K562 (cell line): Measurements from ENCODE around the gene DOCK3. TPM values are rescaled to one million over a fixed set of nuclear protein-coding genes. Genes with fewer than 3 reads are reported as not detected.

Experiments used
- ATAC-seq: fragments of 200-7000 bp; cut with Tn5 transposase; 3 replicates; pipeline ENCODE4 v1.9.1; 2020; ENCODE audit warnings: moderate library complexity
- BruUV-seq: library from RNA; stranded (reverse); fragments of 400-500 nt; replicated peaks from 2 replicates; lab custom pipeline; 2021; lab: Mats Ljungman, UMichigan
- CTCF ChIA-PET: fragments of 300-600 bp; formaldehyde crosslinking; extraction: SDS; loops from one replicate; lab custom pipeline; 2021; ENCODE audit warnings: low intra/inter-chr PET ratio; lab: Yijun Ruan, JAX
- POLR2A ChIA-PET: fragments of 300-600, 350-650 bp; sonication (Branson Sonifier 250); formaldehyde crosslinking; extraction: SDS; loops from one replicate; lab custom pipeline; 2021; ENCODE audit warnings: antibody characterized with exemption, inconsistent platforms; lab: Yijun Ruan, JAX
- DNase-seq, 4 experiments: peaks; one replicate each; pipeline versions ENCODE4 v3.0.0 to v3.0.0-alpha.2; 2011 to 2018; ENCODE audit warnings: low spot score in 3 of 4, mixed read lengths in 3 of 4; ENCODE audit errors: extremely low read depth in 1 of 4
- FAIRE-seq: peaks from 2 replicates; lab custom pipeline; 2011; peaks lifted over from hg19 to GRCh38; lab: Jason Lieb, UNC
- H2AFZ ChIP-seq: 2 replicates; pipeline ENCODE4 v1.6.0; 2011; ENCODE audit warnings: low read depth, low read length, control low read depth, inconsistent platforms
- H3K27ac ChIP-seq: fragments of 200-600 bp; 3 replicates; pipeline ENCODE4 v1.8.0; 2011; ENCODE audit warnings: low read depth, mild to moderate bottlenecking, control low read depth, inconsistent platforms, low read length, moderate library complexity, mixed read lengths; ENCODE audit errors: extremely low read depth
- H3K27me3 ChIP-seq, 2 experiments: fragments of 300-600 bp in 1 of 2; 2 replicates in 1 of 2; 3 replicates in 1 of 2; pipeline versions ENCODE4 v1.6.0 to v1.8.0; 2011; ENCODE audit warnings: inconsistent platforms in 2 of 2, low read length in 2 of 2, mild to moderate bottlenecking in 1 of 2, mixed read lengths in 1 of 2, moderate library complexity in 1 of 2; ENCODE audit not compliant: control insufficient read depth in 2 of 2, insufficient read depth in 2 of 2
- H3K36me3 ChIP-seq: fragments of 300-600 bp; 3 replicates; pipeline ENCODE4 v1.8.0; 2011; ENCODE audit warnings: mild to moderate bottlenecking, low read length, inconsistent platforms; ENCODE audit not compliant: control insufficient read depth, insufficient read depth
- H3K4me1 ChIP-seq, 2 experiments: fragments of 200-600 bp in 1 of 2; replicated peaks in 1 of 2; 2 replicates in 1 of 2; 3 replicates in 1 of 2; pipeline versions ENCODE4 v1.5.1 to v1.8.0; 2011; ENCODE audit warnings: inconsistent platforms in 2 of 2, low read length in 2 of 2, mild to moderate bottlenecking in 1 of 2, mixed read lengths in 1 of 2, moderate library complexity in 1 of 2; ENCODE audit not compliant: control insufficient read depth in 2 of 2, insufficient read depth in 2 of 2
- H3K4me2 ChIP-seq: 2 replicates; pipeline ENCODE4 v1.6.1; 2011; ENCODE audit warnings: low read length, control low read depth, inconsistent platforms, mixed read lengths; ENCODE audit not compliant: insufficient read depth
- H3K4me3 ChIP-seq: fragments of 200-600 bp; sonication (generic), shearing (Covaris generic); 2 replicates; pipeline ENCODE4 v1.5.1; 2016; ENCODE audit warnings: control low read depth, inconsistent platforms
- H3K79me2 ChIP-seq: fragments of 200-600 bp; 3 replicates; pipeline ENCODE4 v1.8.0; 2011; ENCODE audit warnings: low read length, inconsistent platforms; ENCODE audit not compliant: control insufficient read depth, insufficient read depth
- H3K9ac ChIP-seq, 2 experiments: 2 replicates each; pipeline versions ENCODE4 v1.6.0 to v1.6.1; 2011; ENCODE audit warnings: low read depth in 2 of 2, low read length in 2 of 2, control low read depth in 1 of 2, inconsistent platforms in 1 of 2, mild to moderate bottlenecking in 1 of 2, mixed read lengths in 1 of 2; ENCODE audit not compliant: insufficient read depth in 1 of 2
- H3K9me1 ChIP-seq: one replicate; pipeline ENCODE4 v1.6.0; 2011; ENCODE audit warnings: inconsistent platforms, mild to moderate bottlenecking, low read length, moderate library complexity; ENCODE audit not compliant: control insufficient read depth, insufficient read depth
- H3K9me3 ChIP-seq: replicated peaks from 2 replicates; pipeline ENCODE4 v1.5.1; 2011; ENCODE audit warnings: low read depth, low read length, inconsistent platforms; ENCODE audit not compliant: control insufficient read depth, insufficient read depth
- H4K20me1 ChIP-seq: replicated peaks from 2 replicates; pipeline ENCODE4 v1.6.1; 2011; ENCODE audit warnings: low read length, inconsistent platforms, mixed read lengths; ENCODE audit not compliant: control insufficient read depth, insufficient read depth
- MCM5 ChIP-seq: fragments of 450-650 bp; IDR thresholded peaks from 2 replicates; pipeline ENCODE4 v1.6.1; 2016; ENCODE audit warnings: low read depth
- NFIX ChIP-seq: fragments of 250-450 bp; sonication (Bioruptor Pico); IDR thresholded peaks from 2 replicates; pipeline ENCODE4 v1.4.0; 2020; ENCODE audit warnings: low read depth, mild to moderate bottlenecking, moderate library complexity
- PHTF2 ChIP-seq: fragments of 250-450 bp; sonication (Bioruptor Pico); IDR thresholded peaks from 2 replicates; pipeline ENCODE4 v1.5.0; 2021; ENCODE audit warnings: mild to moderate bottlenecking
- PRMT5 ChIP-seq: sonication (generic); formaldehyde crosslinking; IDR thresholded peaks from 2 replicates; pipeline ENCODE4 v1.5.0; 2020; ENCODE audit warnings: missing genetic modification reagents
- SETDB1 ChIP-seq: IDR thresholded peaks from one replicate; pipeline ENCODE4 v1.6.1; 2012; ENCODE audit warnings: low read length, control low read depth, inconsistent platforms
- SLC30A9 ChIP-seq: fragments of 250-450 bp; sonication (Bioruptor Pico); IDR thresholded peaks from 2 replicates; pipeline ENCODE4 v1.8.0; 2022; ENCODE audit warnings: mild to moderate bottlenecking, moderate library complexity
- TGIF2 ChIP-seq: sonication (generic); formaldehyde crosslinking; IDR thresholded peaks from 2 replicates; pipeline ENCODE4 v1.8.1; 2022; ENCODE audit warnings: mild to moderate bottlenecking, missing genetic modification reagents, moderate library complexity
- WGBS: fragments of 100-300 bp; shearing (Covaris generic); methylation state at CpG from one replicate; pipeline ENCODE4 v1.1.6; 2016; ENCODE audit warnings: low coverage, mixed read lengths; ENCODE audit not compliant: insufficient coverage; ENCODE audit errors: missing lambda C conversion rate; 5-methylcytosine and 5-hydroxymethylcytosine counted together
- in situ Hi-C: fragments of 300-500 bp; cut with MboI; formaldehyde crosslinking; loops from 4 replicates; pipeline ENCODE4 v1.15.0; 2018; ENCODE audit warnings: inconsistent platforms, mixed read lengths
- intact Hi-C: fragments of 100-400 bp; cut with micrococcal nuclease; formaldehyde crosslinking; loops from 2 replicates; pipeline ENCODE4 v1.14.2; 2022
- polyA plus RNA-seq, 8 experiments: library from polyadenylated mRNA; depleted of rRNA in 4 of 8; stranded (reverse) in 5 of 8; unstranded in 3 of 8; fragments of >200 nt; fragmentation: Nextera tagmentation in 2 of 8; fragmentation: Illumina TruSeq in 1 of 8; extraction: Ambion mirVana in 2 of 8; extraction: Trizol in 1 of 8; gene quantifications; 2 replicates each; pipeline versions ENCODE4 v1.2.1 to v1.2.3, GENCODE V29; 2011 to 2014; ENCODE audit warnings: inconsistent platforms in 1 of 8, missing spikeins in 1 of 8
- total RNA-seq, 7 experiments: library from RNA; depleted of rRNA in 6 of 7; stranded (reverse); fragments of >200 nt in 6 of 7; fragmentation: Illumina TruSeq in 2 of 7; extraction: Trizol in 2 of 7; gene quantifications; 2 replicates each; pipeline versions ENCODE4 v1.2.1 to v1.2.3, GENCODE V29; 2011 to 2021; ENCODE audit warnings: low replicate concordance in 1 of 7
- TF ChIP-seq, protein P1 (sequence below): sonication (generic); formaldehyde crosslinking; IDR thresholded peaks from 2 replicates; pipeline ENCODE4 v1.8.1; 2023; ENCODE audit warnings: mild to moderate bottlenecking, missing genetic modification reagents

The DOCK3 gene
- total and polyA plus RNA-seq, 9 of the 15 experiments (the other 6 are each of a cell fraction or from before 2014, with no cell fraction given), result under 0.01 to 0.03 (median 0.01) TPM; not detected in 4

- no peak overlapping the region for H3K27ac ChIP-seq
- WGBS, result 0% methylated on average over 5 of the region's 5 CpGs
- no peaks in the 10 kb centered on the region for H3K9me1 ChIP-seq
- no peaks in the 10 kb centered on the region for H3K36me3 ChIP-seq
- H3K4me2 ChIP-seq, result no peak overlapping the region
- POLR2A ChIA-PET, result interaction anchor here (0.7 kb wide), 1 partner anchor 401 kb away, joined by 3 read pairs; the partner anchor contains the start of gene MANF
- CTCF ChIA-PET, result no interaction called here
- intact Hi-C loops, result no loop called here
- no peaks in the 10 kb centered on the region for H4K20me1 ChIP-seq
- ATAC-seq (no peak), FAIRE-seq (no peak), DNase-seq (no peak)
- peaks cover 0 to 6% of the 10 kb centered on the region in 2 experiments; a peak in 1 of 5 replicates for H3K27me3 ChIP-seq
- TF ChIP-seq TGIF2 (CRISPR knock-in tag) (no peak), SETDB1 (no peak), PRMT5 (CRISPR knock-in tag) (no peak), SLC30A9 (CRISPR knock-in tag) (no peak), MCM5 (no peak), NFIX (no peak), PHTF2 (CRISPR knock-in tag) (no peak)
- TF ChIP-seq, protein P1, sequence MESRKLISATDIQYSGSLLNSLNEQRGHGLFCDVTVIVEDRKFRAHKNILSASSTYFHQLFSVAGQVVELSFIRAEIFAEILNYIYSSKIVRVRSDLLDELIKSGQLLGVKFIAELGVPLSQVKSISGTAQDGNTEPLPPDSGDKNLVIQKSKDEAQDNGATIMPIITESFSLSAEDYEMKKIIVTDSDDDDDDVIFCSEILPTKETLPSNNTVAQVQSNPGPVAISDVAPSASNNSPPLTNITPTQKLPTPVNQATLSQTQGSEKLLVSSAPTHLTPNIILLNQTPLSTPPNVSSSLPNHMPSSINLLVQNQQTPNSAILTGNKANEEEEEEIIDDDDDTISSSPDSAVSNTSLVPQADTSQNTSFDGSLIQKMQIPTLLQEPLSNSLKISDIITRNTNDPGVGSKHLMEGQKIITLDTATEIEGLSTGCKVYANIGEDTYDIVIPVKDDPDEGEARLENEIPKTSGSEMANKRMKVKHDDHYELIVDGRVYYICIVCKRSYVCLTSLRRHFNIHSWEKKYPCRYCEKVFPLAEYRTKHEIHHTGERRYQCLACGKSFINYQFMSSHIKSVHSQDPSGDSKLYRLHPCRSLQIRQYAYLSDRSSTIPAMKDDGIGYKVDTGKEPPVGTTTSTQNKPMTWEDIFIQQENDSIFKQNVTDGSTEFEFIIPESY (CRISPR knock-in tag), result no peak
- no peaks in the 10 kb centered on the region for H3K9me3 ChIP-seq
- in situ Hi-C loops, result no loop called here
- no peaks in the 10 kb centered on the region for H3K79me2 ChIP-seq
- H3K4me3 ChIP-seq, result no peak overlapping the region
- H3K4me1 ChIP-seq, result no peaks in the 10 kb centered on the region
- no TSS peak for BruUV-seq
- H3K9ac ChIP-seq, result no peak overlapping the region
- no peak overlapping the region for H2AFZ ChIP-seq
Observed at GRCh38 chr3:50983887-50984286, 309.2 kb downstream of the DOCK3 start.
